Dermis microvascular lymphatic vessel endothelial cell (primary cell): ENCODE measurements around the gene FYN. TPM values are rescaled to one million over a fixed set of nuclear protein-coding genes. Genes with fewer than 3 reads are reported as not detected.
"Not testable (repeated sequence)": the region's sequence is repeated elsewhere in the genome, so short reads cannot be mapped to it uniquely, and the experiment has no call there.

ENCODE experiments used
- DNase-seq, 2 donors: peaks; one replicate each; pipeline versions ENCODE4 v3.0.0 to v3.0.0-alpha.2; 2010; ENCODE audit warnings: low read depth in 2 of 2
- total RNA-seq: library from RNA; depleted of rRNA; stranded (reverse); fragments of >200 nt; gene quantifications from 2 replicates; pipeline ENCODE4 v1.2.1, GENCODE V29; 2014

The FYN gene
- total RNA-seq, result 75.2 and 77.5 TPM in 2 replicates

- DNase-seq, result peak; percentile 84 to 98
Observed at GRCh38 chr6:111873178-111874024, at the start of gene FYN. Gene FYN (minus strand): TSS chr6:111873452. CDS start chr6:111720051, 153,401 bp downstream.

- DNase-seq, result no peak
Observed at GRCh38 chr6:111922454-111923297, 49.4 kb upstream of the FYN start.

- DNase-seq, result no peak
Observed at GRCh38 chr6:111921103-111921502, 47.9 kb upstream of the FYN start.

GRCh38 chr6:111920578-111920977 lies 47.3 kb upstream of the FYN start:
- DNase-seq, result no peak

- no peak for DNase-seq
Observed at GRCh38 chr6:111918825-111919224, 45.6 kb upstream of the FYN start.

- no peak for DNase-seq
Observed at GRCh38 chr6:111916747-111917146, 43.5 kb upstream of the FYN start.

- DNase-seq, result no peak
Observed at GRCh38 chr6:111914617-111915016, 41.4 kb upstream of the FYN start.

GRCh38 chr6:111912904-111913303 lies 39.7 kb upstream of the FYN start:
- DNase-seq, result no peak

- no peak for DNase-seq
Observed at GRCh38 chr6:111911428-111911827, 38.2 kb upstream of the FYN start.

GRCh38 chr6:111909238-111909637 lies 36.0 kb upstream of the FYN start:
- no peak for DNase-seq

- DNase-seq, result not testable (repeated sequence)
Observed at GRCh38 chr6:111908365-111908764, 35.1 kb upstream of the FYN start.

- DNase-seq, result no peak
Observed at GRCh38 chr6:111900735-111901134, 27.5 kb upstream of the FYN start.

- DNase-seq, result no peak
Observed at GRCh38 chr6:111899531-111899930, 26.3 kb upstream of the FYN start.

GRCh38 chr6:111898452-111898851 lies 25.2 kb upstream of the FYN start:
- no peak for DNase-seq

- no peak for DNase-seq
Observed at GRCh38 chr6:111894951-111895350, 21.7 kb upstream of the FYN start.

GRCh38 chr6:111894272-111894671 lies 21.0 kb upstream of the FYN start:
- DNase-seq, result peak in 1 of 2 donors; percentile 26

- peak in 1 of 2 donors; percentile 54 for DNase-seq
Observed at GRCh38 chr6:111892431-111892830, 19.2 kb upstream of the FYN start.

GRCh38 chr6:111890988-111891387 lies 17.7 kb upstream of the FYN start:
- DNase-seq, result no peak

GRCh38 chr6:111888928-111889695 lies 15.9 kb upstream of the FYN start:
- no peak for DNase-seq

- not testable (repeated sequence) for DNase-seq
Observed at GRCh38 chr6:111886793-111887192, 13.5 kb upstream of the FYN start.

GRCh38 chr6:111885373-111886027 lies 12.2 kb upstream of the FYN start:
- no peak for DNase-seq
